Effector memory CD4-positive, alpha-beta T cell (primary cell): ENCODE data around the gene TPPP.

ENCODE experiments used
- DNase-seq, 3 donors: peaks; one replicate each; pipeline ENCODE4 v3.0.0-alpha.2; 2020
- H3K27ac ChIP-seq: 2 replicates; pipeline ENCODE4 v1.7.0; 2013; ENCODE audit warnings: mild to moderate bottlenecking, low read length, moderate library complexity; ENCODE audit not compliant: insufficient read depth, poor library complexity, severe bottlenecking
- H3K27me3 ChIP-seq: replicated peaks from 2 replicates; pipeline ENCODE4 v1.7.0; 2013; ENCODE audit warnings: mild to moderate bottlenecking, low read length; ENCODE audit not compliant: insufficient read depth, control insufficient read depth, poor library complexity, severe bottlenecking
- H3K36me3 ChIP-seq: 2 replicates; pipeline ENCODE4 v1.7.0; 2013; ENCODE audit warnings: mild to moderate bottlenecking, low read length, moderate library complexity; ENCODE audit not compliant: control insufficient read depth, insufficient read depth
- H3K4me1 ChIP-seq: 2 replicates; pipeline ENCODE4 v1.7.0; 2013; ENCODE audit warnings: low read length, mild to moderate bottlenecking; ENCODE audit not compliant: control insufficient read depth, insufficient read depth, poor library complexity, severe bottlenecking
- H3K4me3 ChIP-seq: 2 replicates; pipeline ENCODE4 v1.7.0; 2013; ENCODE audit warnings: low read length, low read depth, mild to moderate bottlenecking; ENCODE audit not compliant: insufficient read depth, poor library complexity, severe bottlenecking
- H3K9me3 ChIP-seq: 2 replicates; pipeline ENCODE4 v1.7.0; 2013; ENCODE audit warnings: mild to moderate bottlenecking, low read length, moderate library complexity; ENCODE audit not compliant: control insufficient read depth

TPPP gene

GRCh38 chr5:618450-618849, 74.7 kb downstream of the TPPP start:
- Histone ChIP-seq H3K36me3 (peaks cover 29% of the 10 kb centered on the region), H3K4me3 (no peak overlapping the region)
- DNase-seq, result no peak

GRCh38 chr5:617896-618295, 75.3 kb downstream of the TPPP start:
- Histone ChIP-seq H3K36me3 (peaks cover 25% of the 10 kb centered on the region), H3K27me3 (no peaks in the 10 kb centered on the region), H3K27ac (no peak overlapping the region), H3K9me3 (no peaks in the 10 kb centered on the region), H3K4me3 (no peak overlapping the region), H3K4me1 (peaks cover 3% of the 10 kb centered on the region)
- no peak for DNase-seq

More at GRCh38 chr5:618450-618849, 74.7 kb downstream of the TPPP start:
- Histone ChIP-seq H3K4me1 (no peaks in the 10 kb centered on the region), H3K9me3 (no peaks in the 10 kb centered on the region), H3K27ac (no peak overlapping the region), H3K27me3 (no peaks in the 10 kb centered on the region)

- peaks cover 25% of the 10 kb centered on the region for H3K36me3 ChIP-seq
- no peak overlapping the region for H3K27ac ChIP-seq
- H3K9me3 ChIP-seq, result no peaks in the 10 kb centered on the region
- DNase-seq, result no peak
- peaks cover 7% of the 10 kb centered on the region for H3K4me1 ChIP-seq
- no peak overlapping the region for H3K4me3 ChIP-seq
- H3K27me3 ChIP-seq, result no peaks in the 10 kb centered on the region
Measured at GRCh38 chr5:616484-617039, 76.6 kb downstream of the TPPP start.

- peak overlapping the region; percentile 74 for H3K4me3 ChIP-seq
- peaks cover 10% of the 10 kb centered on the region for H3K4me1 ChIP-seq
- DNase-seq, result no peak
- no peaks in the 10 kb centered on the region for H3K27me3 ChIP-seq
- peak overlapping the region; percentile 60 for H3K27ac ChIP-seq
- H3K36me3 ChIP-seq, result no peaks in the 10 kb centered on the region
- no peaks in the 10 kb centered on the region for H3K9me3 ChIP-seq
Measured at GRCh38 chr5:612498-613424, 80.4 kb downstream of the TPPP start.

GRCh38 chr5:611731-612486, 81.2 kb downstream of the TPPP start, which contains the start of gene CEP72:
CEP72 (plus strand) TSS chr5:612340; CDS start chr5:612362, 22 bp downstream.
- peak within 1 kb of the TSS; percentile 74 for H3K4me3 ChIP-seq
- no peaks in the 10 kb centered on the region for H3K36me3 ChIP-seq
- H3K4me1 ChIP-seq, result peaks cover 10% of the 10 kb centered on the region
- no peaks in the 10 kb centered on the region for H3K27me3 ChIP-seq
- peak; percentile 86 to 90 (median 88) for DNase-seq
- H3K9me3 ChIP-seq, result no peaks in the 10 kb centered on the region
- peak within 1 kb of the TSS; percentile 60 for H3K27ac ChIP-seq

- Histone ChIP-seq H3K27ac (peak overlapping the region; percentile 60), H3K4me1 (peaks cover 10% of the 10 kb centered on the region), H3K36me3 (no peaks in the 10 kb centered on the region), H3K27me3 (no peaks in the 10 kb centered on the region), H3K9me3 (no peaks in the 10 kb centered on the region), H3K4me3 (peak overlapping the region; percentile 74)
- DNase-seq, result no peak
Measured at GRCh38 chr5:610744-611730, 82.1 kb downstream of the TPPP start.

GRCh38 chr5:610011-610743, 83.0 kb downstream of the TPPP start:
- no peak overlapping the region for H3K4me3 ChIP-seq
- no peaks in the 10 kb centered on the region for H3K36me3 ChIP-seq
- DNase-seq, result no peak
- no peaks in the 10 kb centered on the region for H3K27me3 ChIP-seq
- H3K27ac ChIP-seq, result no peak overlapping the region
- H3K4me1 ChIP-seq, result peaks cover 10% of the 10 kb centered on the region
- no peaks in the 10 kb centered on the region for H3K9me3 ChIP-seq
